Skin epidermis (tissue), 12 donors: ENCODE measurements around the gene JUNB.
"Not testable (repeated sequence)": the region's sequence is repeated elsewhere in the genome, so short reads cannot be mapped to it uniquely, and the experiment has no call there.

Experiments used
- H3K27ac ChIP-seq, 21 experiments: fragments of 200-600 bp; sonication (generic) in 11 of 21; one replicate each; pipeline ENCODE4 v1.5.0; 2020; ENCODE audit warnings: mild to moderate bottlenecking in 3 of 21, inconsistent platforms in 2 of 21, moderate library complexity in 2 of 21
- H3K4me3 ChIP-seq, 7 experiments: fragments of 200-600 bp; sonication (generic) in 2 of 7; one replicate each; pipeline ENCODE4 v1.5.0; 2020; ENCODE audit warnings: inconsistent platforms in 2 of 7, mild to moderate bottlenecking in 2 of 7, moderate library complexity in 1 of 7

The JUNB gene

DNA sequence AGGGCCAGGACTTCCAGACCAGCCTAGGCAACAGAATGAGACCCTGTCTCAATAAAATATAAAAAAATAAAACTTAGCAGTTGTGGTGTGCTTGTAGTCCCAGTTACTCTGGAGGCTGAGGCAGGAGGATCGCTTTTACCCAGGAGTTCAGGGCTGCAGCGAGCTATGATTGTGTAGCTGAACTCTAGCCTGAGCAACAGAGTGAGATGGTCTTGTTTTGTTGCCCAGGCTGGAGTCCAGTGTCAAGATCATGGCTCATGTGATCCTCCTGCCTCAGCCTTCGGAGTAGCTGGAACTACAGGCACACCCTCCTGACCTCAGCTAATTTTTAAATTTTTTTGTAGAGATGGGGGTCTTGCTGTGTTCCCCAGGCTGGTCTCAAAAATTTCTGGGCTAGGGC is 4.3 kb upstream of the JUNB start:
- peak overlapping the region; percentile 67 to 100 (median 98) for H3K27ac ChIP-seq

DNA sequence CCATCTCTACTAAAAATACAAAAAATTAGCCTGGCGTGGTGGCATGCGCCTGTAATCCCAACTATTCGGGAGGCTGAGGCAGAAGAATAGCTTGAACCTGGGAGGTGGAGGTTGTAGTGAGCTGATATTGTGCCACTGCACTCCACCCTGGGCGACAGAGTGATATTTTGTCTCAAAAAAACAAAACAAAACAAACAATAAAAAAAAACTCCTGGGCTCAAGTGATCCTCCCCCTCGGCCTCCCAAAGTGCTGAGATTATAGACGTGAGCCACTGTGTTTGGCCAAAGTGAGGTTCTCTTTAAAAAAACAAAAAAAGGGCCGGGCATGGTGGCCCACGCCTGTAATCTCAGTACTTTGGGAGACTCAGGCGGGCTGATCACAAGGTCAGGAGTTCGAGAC is 3.8 kb upstream of the JUNB start:
- Histone ChIP-seq H3K4me3 (no peak overlapping the region), H3K27ac (peak overlapping the region in 20 of 21 experiments; percentile 95 to 100 (median 98))

More for the DNA sequence above, 4.3 kb upstream of the JUNB start:
- H3K4me3 ChIP-seq = no peak overlapping the region

DNA sequence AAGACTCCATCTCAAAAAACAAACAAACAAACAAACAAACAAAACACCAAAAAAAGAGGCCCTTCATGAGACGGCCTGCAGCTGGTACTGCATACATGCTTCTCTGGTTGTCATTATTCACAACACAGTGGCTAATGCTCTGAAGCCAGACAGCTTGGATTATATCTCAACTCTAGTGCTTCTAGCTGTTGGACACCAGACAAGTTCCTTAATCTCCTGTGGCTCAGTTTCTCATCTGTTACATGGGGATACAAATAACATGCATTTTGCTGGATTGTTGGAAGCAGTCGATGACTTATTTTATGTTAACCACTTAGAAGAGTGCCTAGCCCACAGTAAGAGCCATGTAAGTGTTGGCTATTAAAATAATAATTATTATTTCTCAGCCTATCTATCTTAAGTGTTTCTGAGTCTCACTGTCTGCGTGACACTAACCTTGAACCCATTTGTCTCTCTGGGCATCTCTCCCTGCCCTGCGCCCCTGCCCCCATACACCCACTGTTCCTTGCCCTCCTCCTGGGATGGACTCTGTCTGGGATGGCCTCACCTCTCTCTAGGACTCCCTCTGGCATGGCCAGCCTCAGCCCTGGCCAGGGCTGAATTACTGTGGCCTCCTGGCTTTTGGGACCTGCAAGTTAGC is 3.1 kb upstream of the JUNB start:
- peak overlapping the region in 6 of 7 experiments; percentile 57 to 97 (median 85) for H3K4me3 ChIP-seq
- peak overlapping the region; percentile 89 to 100 (median 98) for H3K27ac ChIP-seq

DNA sequence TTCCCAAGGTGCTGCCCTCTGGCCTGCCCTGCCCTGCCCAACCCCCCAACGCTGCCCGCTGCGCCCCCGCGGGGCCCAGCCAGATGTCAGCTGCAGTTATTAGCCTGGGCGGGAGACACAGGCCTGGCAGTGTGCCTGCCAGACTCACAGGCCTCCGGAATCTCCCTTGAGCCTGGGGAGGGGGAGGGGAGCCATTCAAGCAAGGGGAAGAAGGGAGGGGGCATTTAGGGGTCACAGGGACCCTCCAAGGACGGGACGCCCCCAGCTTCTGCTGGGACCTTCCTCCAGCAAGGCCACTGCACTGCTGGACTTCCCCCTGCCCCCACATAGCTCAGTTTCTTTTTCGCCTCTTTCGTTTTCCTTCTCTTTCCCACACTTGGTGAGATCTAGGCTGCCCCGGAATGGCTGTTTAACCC is 2.6 kb upstream of the JUNB start:
- peak overlapping the region; percentile 57 to 98 (median 86) for H3K4me3 ChIP-seq
- H3K27ac ChIP-seq = peak overlapping the region; percentile 89 to 100 (median 98)

DNA sequence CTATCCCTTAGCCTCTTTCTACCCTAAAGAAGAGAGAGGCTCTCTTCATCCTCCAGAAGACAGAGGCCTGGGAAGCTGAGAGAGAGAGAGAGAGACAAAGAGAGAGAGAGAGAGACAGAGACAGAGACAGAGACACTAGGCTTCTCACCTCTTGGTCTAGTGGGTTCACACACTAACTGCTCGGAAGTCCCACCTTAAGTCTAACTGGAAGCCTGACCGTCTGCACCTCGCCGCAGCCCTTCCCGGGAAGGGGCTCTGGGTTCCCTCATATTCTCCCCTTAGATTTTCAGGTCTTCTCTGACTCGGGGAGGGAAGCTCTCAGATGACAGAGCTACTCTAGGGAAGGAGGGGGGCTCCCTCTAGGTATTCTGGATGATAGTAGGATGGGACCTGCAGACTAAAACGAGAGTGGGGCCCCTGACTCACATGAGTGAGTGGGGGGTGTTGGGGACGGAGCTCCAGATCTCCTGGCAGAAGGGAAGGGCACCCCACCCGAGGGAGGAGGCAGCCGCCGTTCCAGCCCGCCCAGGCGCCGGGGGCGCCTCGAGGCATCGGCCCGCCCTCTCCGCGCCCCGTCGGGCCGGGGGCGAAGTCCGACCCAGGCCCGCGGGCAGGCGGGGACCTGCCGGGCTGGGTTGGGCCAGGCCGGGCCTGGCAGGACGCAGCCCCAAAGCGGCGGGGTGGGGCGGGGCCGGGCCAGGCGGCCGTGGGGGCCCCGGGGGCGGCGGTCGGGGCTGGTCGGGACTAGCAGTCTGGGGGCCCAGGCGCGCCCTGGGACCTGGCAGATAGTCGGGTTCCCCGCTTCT is 2.0 kb upstream of the JUNB start:
- Histone ChIP-seq H3K4me3 (peak overlapping the region; percentile 57 to 98 (median 86)), H3K27ac (peak overlapping the region; percentile 89 to 100 (median 98))

DNA sequence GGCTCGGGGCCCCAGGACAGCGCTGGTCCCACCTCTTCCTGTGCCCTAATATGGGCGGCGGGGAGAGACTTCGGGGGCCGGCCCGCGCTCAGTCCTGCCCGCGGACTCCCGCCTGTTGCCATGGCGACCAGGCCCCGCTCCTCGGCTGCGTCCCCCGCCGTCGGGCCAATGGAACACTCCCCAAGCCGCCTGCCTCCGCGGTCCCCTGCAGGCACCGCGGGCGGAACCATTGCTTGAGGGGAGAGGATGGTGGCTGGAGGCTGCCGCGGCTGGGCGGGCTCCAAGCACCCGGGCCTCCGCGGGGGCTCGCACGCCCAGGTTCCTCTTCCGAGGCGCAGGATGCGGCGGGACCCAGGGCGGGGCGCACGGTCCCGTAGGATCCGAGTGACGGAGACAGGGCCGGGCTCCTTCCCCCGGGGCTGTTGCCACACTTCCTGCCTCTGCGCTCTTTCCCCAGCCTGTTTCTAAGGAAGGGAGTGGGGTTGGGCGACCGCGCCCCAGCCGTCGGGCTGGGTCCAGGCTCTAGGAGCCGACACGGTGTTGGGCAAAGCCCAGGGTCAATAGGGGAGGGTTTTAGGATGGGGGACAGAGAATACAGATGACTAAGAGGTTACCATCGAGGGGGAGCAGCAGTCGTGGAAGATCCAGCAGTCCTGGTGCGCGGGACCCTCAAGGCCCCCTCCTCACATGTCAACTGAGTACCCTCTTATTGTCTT is 1.2 kb upstream of the JUNB start:
- H3K4me3 ChIP-seq = peak overlapping the region; percentile 57 to 98 (median 86)
- peak overlapping the region; percentile 89 to 100 (median 98) for H3K27ac ChIP-seq

DNA sequence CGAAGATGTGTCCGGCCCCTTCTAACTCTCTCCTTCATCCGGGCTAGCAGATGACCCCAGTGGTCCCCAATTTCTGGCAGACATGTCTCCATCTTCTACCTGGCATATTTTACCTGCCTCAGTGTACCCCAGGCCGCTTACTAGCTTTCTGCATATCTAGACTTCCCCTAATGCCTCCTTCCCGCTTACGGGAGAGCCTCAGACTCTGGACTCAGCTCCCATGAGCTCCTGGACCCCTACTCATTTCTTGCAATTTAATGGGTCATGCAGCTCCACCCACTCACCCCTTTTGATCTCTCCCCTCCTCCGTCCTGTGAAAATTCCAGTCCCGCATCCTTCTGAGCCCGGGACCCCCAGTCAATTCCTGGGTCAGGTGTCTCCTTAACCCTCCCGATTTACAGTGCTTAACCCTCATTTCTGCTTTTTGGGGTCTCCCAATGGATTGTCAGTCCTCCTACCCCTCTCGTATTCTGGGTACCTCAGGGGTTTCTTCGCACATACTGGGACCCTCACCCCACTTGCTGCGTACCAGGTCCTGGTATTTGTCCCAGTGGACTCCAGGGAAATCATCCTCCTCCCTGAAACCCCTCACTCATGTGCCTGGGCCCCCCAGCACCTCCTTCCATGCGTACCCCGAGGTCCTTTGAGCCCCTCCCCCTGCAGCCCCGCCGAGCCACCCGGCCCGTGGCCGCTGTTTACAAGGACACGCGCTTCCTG is 500 bp upstream of the JUNB start:
- Histone ChIP-seq H3K4me3 (peak overlapping the region; percentile 57 to 98 (median 86)), H3K27ac (peak overlapping the region; percentile 89 to 100 (median 98))

DNA sequence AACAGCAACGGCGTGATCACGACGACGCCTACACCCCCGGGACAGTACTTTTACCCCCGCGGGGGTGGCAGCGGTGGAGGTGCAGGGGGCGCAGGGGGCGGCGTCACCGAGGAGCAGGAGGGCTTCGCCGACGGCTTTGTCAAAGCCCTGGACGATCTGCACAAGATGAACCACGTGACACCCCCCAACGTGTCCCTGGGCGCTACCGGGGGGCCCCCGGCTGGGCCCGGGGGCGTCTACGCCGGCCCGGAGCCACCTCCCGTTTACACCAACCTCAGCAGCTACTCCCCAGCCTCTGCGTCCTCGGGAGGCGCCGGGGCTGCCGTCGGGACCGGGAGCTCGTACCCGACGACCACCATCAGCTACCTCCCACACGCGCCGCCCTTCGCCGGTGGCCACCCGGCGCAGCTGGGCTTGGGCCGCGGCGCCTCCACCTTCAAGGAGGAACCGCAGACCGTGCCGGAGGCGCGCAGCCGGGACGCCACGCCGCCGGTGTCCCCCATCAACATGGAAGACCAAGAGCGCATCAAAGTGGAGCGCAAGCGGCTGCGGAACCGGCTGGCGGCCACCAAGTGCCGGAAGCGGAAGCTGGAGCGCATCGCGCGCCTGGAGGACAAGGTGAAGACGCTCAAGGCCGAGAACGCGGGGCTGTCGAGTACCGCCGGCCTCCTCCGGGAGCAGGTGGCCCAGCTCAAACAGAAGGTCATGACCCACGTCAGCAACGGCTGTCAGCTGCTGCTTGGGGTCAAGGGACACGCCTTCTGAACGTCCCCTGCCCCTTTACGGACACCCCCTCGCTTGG is 966 bp downstream of the JUNB start:
- peak overlapping the region; percentile 89 to 100 (median 98) for H3K27ac ChIP-seq
- peak overlapping the region; percentile 57 to 98 (median 86) for H3K4me3 ChIP-seq

DNA sequence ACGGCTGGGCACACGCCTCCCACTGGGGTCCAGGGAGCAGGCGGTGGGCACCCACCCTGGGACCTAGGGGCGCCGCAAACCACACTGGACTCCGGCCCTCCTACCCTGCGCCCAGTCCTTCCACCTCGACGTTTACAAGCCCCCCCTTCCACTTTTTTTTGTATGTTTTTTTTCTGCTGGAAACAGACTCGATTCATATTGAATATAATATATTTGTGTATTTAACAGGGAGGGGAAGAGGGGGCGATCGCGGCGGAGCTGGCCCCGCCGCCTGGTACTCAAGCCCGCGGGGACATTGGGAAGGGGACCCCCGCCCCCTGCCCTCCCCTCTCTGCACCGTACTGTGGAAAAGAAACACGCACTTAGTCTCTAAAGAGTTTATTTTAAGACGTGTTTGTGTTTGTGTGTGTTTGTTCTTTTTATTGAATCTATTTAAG is 1.6 kb downstream of the JUNB start:
- Histone ChIP-seq H3K4me3 (peak overlapping the region; percentile 57 to 98 (median 86)), H3K27ac (peak overlapping the region; percentile 89 to 100 (median 98))

DNA sequence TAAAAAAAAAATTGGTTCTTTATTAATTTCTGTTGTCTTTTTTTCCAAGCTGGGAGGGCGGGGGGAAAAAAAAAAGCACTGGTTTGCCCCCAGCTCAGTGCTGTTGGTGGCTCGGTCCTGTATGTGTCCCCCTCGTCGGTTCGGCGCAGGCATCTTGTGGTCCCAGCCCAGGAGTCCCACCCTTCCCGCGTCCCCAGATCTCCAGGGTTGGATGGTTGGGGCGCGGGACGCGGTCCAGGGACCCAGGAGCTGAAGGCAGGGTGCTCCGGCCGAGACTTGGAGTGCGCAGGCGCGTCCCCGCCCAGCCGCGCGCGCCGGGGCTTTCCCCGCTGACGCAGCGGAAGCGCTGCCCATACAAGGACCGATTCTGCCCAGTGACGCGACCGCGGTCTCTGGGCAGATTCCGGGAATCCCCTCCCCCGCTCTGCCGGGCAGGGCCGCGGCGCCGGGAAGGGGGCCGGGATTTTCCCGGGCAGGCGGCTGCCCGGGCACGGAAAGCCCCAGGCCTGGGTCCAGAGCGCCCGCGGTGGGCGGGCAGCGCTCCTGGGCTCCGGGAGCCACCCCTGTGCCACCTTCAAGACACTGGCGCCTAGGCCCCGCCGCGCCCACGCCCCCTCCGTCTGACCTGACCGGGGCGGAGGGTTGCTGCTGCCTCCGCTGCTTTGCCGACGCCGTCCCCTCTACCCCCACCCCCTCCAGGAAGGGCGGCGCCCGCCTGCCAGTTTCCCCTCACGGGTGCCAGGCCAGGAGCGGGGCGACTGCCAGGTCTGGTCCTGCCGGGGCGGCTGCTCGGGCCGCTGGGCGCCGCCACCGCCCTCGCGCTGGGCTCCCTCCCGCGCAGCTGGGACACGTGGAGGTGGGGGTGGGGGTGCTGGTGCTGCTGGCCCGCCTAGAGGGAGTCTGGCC is 2.3 kb downstream of the JUNB start:
- H3K4me3 ChIP-seq = peak overlapping the region; percentile 57 to 98 (median 86)

DNA sequence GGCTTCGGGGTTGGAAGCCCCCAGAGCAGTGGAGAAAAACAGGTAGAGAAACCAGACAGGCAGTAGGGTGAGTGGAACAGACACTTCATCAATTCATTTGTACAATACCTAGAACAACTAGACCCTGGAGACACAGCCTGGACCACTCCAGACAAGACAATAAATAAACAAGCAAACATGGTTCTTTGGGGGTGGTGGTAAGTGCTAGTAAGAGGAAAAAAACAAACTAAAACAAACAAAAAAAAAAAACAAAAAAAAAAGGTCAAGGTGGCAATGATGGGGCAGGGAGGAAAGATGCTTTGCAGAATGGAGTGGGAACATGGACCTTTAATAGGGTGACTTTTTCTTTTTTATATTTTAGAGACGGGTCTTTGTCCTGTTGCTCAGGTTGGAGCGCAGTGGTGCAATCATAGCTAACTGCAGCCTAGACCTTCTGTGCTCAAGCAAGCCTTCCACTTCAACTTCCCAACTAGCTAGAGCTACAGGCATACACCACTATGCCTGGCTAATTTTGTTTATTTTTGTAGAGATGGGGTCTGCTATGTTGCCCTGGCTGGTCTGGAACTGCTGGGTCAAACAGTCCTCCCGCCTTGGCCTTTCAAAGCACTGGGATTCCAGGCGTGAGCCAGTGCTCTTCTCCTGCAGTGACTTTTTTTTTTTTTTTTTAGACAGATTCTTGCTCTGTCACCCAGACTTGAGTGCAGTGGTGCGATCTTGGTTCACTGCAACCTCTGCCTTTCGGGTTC is 3.1 kb downstream of the JUNB start:
- peak overlapping the region; percentile 57 to 98 (median 86) for H3K4me3 ChIP-seq
- H3K27ac ChIP-seq = peak overlapping the region; percentile 89 to 100 (median 98)

More for the DNA sequence above, 2.3 kb downstream of the JUNB start:
- peak overlapping the region; percentile 89 to 100 (median 98) for H3K27ac ChIP-seq

DNA sequence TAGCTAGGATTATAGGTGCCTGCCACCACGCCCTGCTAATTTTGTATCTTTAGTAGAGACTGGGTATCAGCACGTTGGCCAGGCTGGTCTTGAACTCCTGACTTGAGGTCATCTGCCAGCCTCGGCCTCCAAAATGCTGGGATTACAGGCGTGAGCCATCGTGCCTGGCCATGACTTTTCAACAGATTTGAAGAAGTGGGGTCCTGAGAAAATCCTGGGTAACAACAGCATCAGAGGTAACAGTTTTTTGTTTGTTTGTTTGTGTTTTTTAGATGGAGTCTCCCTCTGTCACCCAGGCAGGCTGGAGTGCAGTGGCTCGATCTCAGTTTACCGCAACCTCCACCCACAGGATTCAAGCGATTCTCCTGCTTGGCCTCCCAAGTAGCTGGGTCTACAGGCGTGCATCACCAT is 3.7 kb downstream of the JUNB start:
- H3K4me3 ChIP-seq = peak overlapping the region in 1 of 7 experiments; percentile 57
- peak overlapping the region in 18 of 21 experiments; percentile 16 to 100 (median 98) for H3K27ac ChIP-seq

DNA sequence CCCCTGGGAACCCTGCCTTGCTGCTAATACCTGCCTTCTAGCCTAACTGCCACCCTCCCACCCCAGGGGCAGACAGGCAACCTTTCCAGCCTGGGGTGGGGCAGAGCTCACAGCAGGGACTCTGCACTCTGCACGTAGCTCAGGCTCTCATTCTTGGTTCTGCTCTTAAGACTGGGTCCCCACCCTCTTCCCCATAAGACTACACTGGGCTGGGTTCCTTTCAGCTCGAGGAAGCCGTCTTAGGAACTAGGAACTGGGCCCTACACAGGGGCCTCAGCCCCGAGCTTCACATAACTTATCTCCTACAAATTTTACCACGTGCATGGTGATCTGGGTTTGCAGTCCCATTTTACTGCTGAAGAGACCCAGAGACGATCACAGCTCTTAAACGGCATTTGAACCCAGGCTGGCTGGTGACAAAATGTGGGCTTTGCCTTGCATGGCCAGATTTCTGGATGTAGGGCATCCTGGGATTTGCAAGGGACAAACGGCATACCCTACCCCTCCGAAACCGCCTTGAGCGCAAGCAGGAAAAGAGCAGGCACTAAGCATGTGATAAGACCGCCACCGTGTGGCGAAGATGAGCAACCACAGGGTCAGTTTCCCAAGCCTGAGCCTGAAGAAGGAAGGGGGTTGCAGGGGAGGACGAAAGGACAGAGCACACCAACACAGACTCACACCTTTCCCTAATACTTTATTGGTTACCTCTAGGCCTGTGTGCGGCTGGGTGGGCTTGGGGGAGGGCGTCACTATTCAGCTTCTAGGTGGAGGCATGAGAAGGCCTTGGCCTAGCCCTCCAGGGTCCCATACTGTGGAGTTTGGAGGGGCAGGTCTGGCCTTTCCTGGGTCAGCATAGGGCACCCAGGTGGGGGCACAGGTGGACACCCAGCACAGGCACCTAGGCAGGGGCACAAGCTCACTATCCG is 5.1 kb downstream of the JUNB start:
- peak overlapping the region in 20 of 21 experiments; percentile 8 to 100 (median 80) for H3K27ac ChIP-seq
- H3K4me3 ChIP-seq = no peak overlapping the region

DNA sequence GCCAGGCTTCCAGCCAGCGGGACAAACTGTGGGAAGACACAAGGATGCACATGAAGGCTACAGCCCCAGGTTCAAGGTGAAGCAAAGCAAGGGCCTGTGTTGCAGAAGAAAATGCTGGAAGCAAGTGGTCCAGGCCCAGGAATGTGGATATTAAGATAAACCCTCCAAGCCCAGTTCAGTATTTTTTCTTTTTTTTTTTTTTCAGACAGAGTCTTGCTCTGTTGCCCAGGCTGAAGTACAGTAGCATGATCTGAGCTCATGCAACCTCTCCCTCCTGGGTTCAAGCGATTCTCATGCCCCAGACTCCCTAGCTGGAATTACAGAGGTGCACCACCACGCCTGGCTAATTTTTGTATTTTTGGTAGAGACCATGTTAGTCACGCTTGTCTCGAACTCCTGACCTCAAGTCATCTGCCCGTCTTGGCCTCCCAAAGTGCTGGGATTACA is 5.9 kb downstream of the JUNB start:
- Histone ChIP-seq H3K4me3 (no peak overlapping the region), H3K27ac (peak overlapping the region in 6 of 21 experiments; percentile 13 to 98 (median 88))

DNA sequence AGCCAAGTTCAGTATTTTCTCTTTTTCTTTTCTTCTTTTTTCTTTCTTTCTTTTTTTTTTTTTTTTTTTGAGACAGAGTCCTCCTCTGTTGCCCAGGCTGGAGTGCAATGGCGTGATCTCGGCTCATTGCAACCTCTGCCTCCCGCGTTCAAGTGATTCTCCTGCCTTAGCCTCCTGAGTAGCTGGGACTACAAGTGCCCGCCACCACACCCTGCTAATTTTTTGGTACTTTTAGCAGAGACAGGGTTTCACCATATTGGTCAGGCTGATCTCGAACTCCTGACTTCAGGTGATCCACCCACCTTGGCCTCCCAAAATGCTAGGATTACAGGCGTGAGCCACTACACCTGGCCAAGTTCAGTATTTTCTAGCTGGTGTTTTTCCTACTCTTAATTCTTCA is 6.3 kb downstream of the JUNB start:
- H3K27ac ChIP-seq = not testable (repeated sequence)

More for the DNA sequence above, 6.3 kb downstream of the JUNB start:
- not testable (repeated sequence) for H3K4me3 ChIP-seq
